Mucosa of descending colon (tissue), 3 donors: ENCODE data around the gene ZNF586. TPM values are rescaled to one million over a fixed set of nuclear protein-coding genes. Genes with fewer than 3 reads are reported as not detected.
"Not testable (repeated sequence)": the region's sequence is repeated elsewhere in the genome, so short reads cannot be mapped to it uniquely, and the experiment has no call there.

ENCODE experiments used
- ATAC-seq: fragments of 200-7000 bp; cut with Tn5 transposase; one replicate; pipeline ENCODE4 v1.9.1; 2020; ENCODE audit warnings: mild to moderate bottlenecking, moderate library complexity
- DNase-seq, 3 donors: peaks; one replicate each; pipeline ENCODE4 v3.0.0-alpha.2; 2020
- H3K36me3 ChIP-seq: fragments of 200-600 bp; one replicate; pipeline ENCODE4 v1.8.0; 2021; ENCODE audit warnings: low read depth, mild to moderate bottlenecking
- H3K4me1 ChIP-seq: fragments of 200-600 bp; one replicate; pipeline ENCODE4 v1.8.0; 2021; ENCODE audit warnings: low read depth, mild to moderate bottlenecking
- H3K4me3 ChIP-seq: fragments of 200-600 bp; one replicate; pipeline ENCODE4 v1.8.0; 2021; ENCODE audit warnings: mild to moderate bottlenecking
- H3K9me3 ChIP-seq: fragments of 200-600 bp; one replicate; pipeline ENCODE4 v1.8.0; 2021; ENCODE audit warnings: mild to moderate bottlenecking
- intact Hi-C, 2 donors: fragments of 100-400 bp; cut with DNase I in 1 of 2; cut with micrococcal nuclease in 1 of 2; formaldehyde crosslinking; loops; one replicate each; pipeline versions ENCODE4 v1.11.0 to v1.11.1; 2022; cut with DNase I, micrococcal nuclease
- total RNA-seq, 3 donors: library from RNA; stranded (reverse); fragmentation: NEBNext Ultra II Directional in 2 of 3; extraction: Animal tissue kit (Norgen Biotek cat#: 25700) in 2 of 3; gene quantifications; one replicate each; pipeline versions ENCODE4 v1.2.1 to v1.2.4, GENCODE V29; 2021 to 2023
- TF ChIP-seq, protein P1 (sequence below): fragments of 200-600 bp; IDR thresholded peaks from one replicate; pipeline ENCODE4 v1.8.0; 2022; ENCODE audit warnings: antibody characterized with exemption, mild to moderate bottlenecking
- donor health status: DM: no; HTN: no; CAD: no; lungs with moderate emphysema.
- donor health status: DM: no; HTN: no; CAD: no.
- donor health status: DM: no; HTN: yes; CAD: no.

The ZNF586 gene
- total RNA-seq, 3 donors from 2014 or later: 16.4 to 25.2 (median 20.4) TPM

DNA sequence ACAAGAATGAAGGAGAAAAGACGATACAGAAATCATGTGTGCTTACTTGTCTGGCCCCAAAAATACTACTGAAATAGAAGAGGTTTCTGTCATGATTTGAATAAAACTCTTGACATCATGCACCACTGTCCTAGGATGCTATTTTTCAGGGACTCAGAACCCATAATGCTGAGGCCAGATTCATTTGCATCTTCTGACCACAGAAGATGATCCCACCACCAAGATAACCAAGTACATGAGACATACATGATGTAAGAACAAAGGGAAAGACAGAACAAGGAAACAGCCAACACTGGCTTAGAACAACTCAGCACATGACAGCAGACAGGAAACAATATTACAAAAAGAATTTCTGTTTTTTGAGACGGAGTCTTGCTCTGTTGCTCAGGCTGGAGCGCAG is 42.8 kb downstream of the ZNF586 start:
- intact Hi-C loops: no loop called here
- ATAC-seq (no peak), DNase-seq (no peak)
- TF ChIP-seq, protein P1, sequence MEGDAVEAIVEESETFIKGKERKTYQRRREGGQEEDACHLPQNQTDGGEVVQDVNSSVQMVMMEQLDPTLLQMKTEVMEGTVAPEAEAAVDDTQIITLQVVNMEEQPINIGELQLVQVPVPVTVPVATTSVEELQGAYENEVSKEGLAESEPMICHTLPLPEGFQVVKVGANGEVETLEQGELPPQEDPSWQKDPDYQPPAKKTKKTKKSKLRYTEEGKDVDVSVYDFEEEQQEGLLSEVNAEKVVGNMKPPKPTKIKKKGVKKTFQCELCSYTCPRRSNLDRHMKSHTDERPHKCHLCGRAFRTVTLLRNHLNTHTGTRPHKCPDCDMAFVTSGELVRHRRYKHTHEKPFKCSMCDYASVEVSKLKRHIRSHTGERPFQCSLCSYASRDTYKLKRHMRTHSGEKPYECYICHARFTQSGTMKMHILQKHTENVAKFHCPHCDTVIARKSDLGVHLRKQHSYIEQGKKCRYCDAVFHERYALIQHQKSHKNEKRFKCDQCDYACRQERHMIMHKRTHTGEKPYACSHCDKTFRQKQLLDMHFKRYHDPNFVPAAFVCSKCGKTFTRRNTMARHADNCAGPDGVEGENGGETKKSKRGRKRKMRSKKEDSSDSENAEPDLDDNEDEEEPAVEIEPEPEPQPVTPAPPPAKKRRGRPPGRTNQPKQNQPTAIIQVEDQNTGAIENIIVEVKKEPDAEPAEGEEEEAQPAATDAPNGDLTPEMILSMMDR: no peak
- Histone ChIP-seq H3K4me3 (no peak overlapping the region), H3K9me3 (no peaks in the 10 kb centered on the region), H3K36me3 (no peaks in the 10 kb centered on the region), H3K4me1 (peaks cover 15% of the 10 kb centered on the region)

DNA sequence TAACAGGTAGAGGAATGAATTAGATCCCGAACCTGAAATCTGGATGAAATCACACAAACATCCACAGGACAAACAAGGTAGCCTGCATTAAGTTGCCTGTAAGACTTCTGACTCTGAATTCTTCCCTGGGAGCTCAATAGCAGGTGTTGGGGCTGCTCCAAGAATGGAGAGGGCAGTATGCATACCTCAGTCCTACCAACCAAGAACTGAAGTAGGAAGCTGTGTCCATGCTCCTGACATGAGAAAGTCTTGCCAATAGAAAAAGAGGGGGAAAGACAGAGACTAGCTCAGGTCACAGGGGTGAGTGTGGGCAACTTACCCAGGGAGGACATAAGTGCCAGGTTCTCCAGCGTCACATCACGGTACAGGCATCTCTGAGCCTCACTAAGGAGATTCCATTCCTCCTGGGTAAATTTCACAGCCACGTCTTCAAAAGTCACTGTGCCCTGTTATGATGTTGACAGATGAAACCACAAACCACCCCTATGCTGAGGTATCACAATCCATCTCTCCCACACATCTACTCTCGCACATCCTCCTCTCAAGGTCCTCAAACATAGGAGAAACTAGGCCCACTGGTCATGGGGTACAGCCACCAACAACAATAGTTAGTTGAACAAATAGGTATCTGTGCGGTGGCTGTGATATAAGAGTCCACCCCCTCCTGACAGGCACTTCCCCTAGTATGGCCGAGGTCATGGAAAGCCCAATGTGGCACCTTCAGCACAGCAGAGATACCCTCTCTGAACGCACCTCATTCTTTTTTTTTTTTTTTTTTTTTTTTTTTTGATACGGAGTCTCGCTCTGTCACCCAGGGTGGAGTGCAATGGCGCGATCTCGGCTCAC is 43.7 kb downstream of the ZNF586 start:
- H3K4me3 ChIP-seq, H3K9me3 ChIP-seq, DNase-seq, intact Hi-C loops, ATAC-seq, H3K36me3 ChIP-seq: not testable (repeated sequence)
- peaks cover 15% of the 10 kb centered on the region for H3K4me1 ChIP-seq

DNA sequence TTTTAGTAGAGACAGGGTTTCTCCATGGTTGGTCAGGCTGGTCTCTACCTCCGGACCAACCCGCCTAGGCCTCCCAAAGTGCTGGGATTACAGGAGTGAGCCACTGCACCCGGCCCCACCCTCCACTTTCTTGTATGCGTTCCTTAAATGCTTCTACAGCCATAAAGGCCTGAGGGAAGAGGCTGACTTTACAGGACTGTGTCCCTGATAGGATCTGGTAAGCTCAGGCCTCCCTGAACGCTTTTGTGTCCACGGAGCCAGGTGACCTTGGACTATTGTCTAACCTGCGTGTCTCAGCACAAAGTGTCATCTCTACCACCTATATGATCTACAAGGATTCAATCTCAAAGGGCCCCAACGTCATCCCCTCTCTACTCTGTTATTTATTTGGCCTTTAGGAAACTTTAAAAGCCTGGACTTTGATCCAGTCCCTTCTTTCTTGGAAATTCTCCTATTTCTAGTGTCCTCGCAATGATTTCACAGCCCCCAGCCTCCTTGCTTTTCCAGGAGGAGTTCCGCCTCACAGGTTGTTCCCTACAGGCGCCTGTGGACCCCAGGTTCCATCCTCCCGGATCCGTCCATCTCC is 44.5 kb downstream of the ZNF586 start:
- ATAC-seq: peak; percentile 51
- no peaks in the 10 kb centered on the region for H3K36me3 ChIP-seq
- no peaks in the 10 kb centered on the region for H3K9me3 ChIP-seq
- TF ChIP-seq, protein P1: no peak
- H3K4me3 ChIP-seq: peak overlapping the region; percentile 72
- intact Hi-C loops: no loop called here
- DNase-seq: peak in 2 of 3 donors; percentile 42 to 57
- H3K4me1 ChIP-seq: peaks cover 15% of the 10 kb centered on the region

DNA sequence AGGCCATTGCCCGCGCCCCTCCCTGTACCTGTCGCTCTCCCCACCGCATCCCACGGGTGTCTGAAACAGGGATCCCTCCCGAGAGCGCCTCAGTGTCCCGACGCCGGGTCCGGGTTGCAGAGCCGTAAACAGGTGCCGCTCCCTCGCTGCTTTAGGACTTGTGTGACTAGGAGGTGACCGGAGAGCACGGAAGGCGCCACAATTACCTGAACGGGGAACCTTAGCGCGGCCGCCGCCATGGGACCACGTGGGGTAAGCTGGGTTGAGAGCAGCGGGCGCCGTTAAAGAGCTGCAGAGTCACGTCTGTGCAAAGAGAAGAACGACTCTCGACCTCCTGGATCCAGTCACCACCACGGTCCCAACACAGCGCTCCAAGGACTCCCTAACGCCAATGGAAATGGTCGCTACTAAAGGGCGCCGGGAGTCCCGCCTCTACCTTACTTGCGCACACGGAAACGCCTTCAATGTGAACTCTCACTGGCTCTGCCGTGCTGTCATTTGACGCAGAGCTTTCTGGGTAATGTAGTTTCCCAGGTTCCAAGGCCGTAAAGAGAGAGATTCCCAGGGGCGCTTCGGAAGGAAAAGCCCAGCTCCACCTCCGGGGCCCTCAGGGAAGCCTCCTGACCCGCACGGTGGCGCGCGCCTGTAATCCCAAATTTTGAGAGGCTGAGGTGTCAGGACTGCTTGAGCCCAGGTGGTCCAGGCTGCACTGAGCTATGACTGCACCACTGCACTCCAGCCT is 45.2 kb downstream of the ZNF586 start, which contains the start of gene ZNF552:
TSS of gene ZNF552 (minus strand) at position 409 of the 742 bp plus-strand sequence. CDS start at position 239, 170 bp downstream.
- H3K9me3 ChIP-seq: no peaks in the 10 kb centered on the region
- H3K36me3 ChIP-seq: no peaks in the 10 kb centered on the region
- H3K4me3 ChIP-seq: peak within 1 kb of the TSS; percentile 72
- TF ChIP-seq, protein P1: no peak
- intact Hi-C loops: no loop called here
- DNase-seq (peak; percentile 86 to 94 (median 90)), ATAC-seq (peak; percentile 92)
- peaks cover 15% of the 10 kb centered on the region for H3K4me1 ChIP-seq

DNA sequence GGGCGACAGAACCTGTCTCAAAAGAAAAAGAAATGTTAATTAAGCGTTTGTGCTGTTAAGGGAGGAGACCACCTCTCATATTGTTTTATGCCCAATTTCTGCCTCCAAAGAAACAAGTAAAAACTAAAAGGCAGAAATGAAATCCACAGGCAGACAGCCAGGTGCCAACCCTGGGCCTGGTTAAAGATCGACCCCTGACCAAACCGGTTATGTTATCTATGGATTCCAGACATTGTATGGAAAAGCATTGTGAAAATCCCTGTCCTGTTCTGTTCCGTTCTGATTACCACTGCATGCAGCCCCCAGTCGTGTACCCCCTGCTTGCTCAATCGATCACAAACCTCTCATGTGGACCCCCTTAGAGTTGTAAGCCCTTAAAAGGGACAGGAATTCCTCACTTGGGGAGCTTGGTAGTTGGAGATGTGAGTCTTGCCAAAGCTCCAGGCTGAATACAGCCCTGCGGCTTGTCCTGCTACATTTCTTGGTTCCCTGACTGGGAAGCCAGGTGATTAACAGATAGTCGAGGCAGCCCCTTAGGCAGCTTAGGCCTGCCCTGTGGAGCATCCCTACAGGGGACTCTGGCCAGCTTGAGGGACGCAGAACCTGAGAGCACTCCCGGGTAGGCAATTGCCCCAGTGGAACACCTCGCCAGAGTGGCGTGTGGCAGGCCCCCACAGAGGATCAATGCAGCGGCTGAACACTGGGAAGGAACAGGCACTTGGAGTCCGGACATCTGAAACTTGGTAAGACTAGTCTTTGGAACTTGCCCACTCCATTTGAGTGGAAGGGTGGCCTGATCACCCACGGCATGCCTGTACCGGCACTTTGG is 46.0 kb downstream of the ZNF586 start:
- intact Hi-C loops: no loop called here
- ATAC-seq (no peak), DNase-seq (peak in 1 of 3 donors; percentile 55)
- no peak overlapping the region for H3K4me3 ChIP-seq
- TF ChIP-seq, protein P1: no peak
- H3K4me1 ChIP-seq: peaks cover 19% of the 10 kb centered on the region
- no peaks in the 10 kb centered on the region for H3K36me3 ChIP-seq
- no peaks in the 10 kb centered on the region for H3K9me3 ChIP-seq
